H1 (cell line): ENCODE measurements around the gene FARS2. TPM values are rescaled to one million over a fixed set of nuclear protein-coding genes. Genes with fewer than 3 reads are reported as not detected.

Experiments used
- CTCF ChIA-PET: fragments of 300-600 bp; sonication (Branson Sonifier 250); formaldehyde crosslinking; loops from one replicate; lab custom pipeline; 2021; ENCODE audit not compliant: partially characterized antibody; lab: Charles Lee
- POLR2A ChIA-PET: fragments of 300-600 bp; sonication (Branson Sonifier 250); formaldehyde crosslinking; loops from one replicate; lab custom pipeline; 2021; ENCODE audit warnings: inconsistent platforms; ENCODE audit not compliant: partially characterized antibody; lab: Charles Lee
- DNase-seq, 2 experiments: peaks; one replicate each; pipeline versions ENCODE4 v3.0.0 to v3.0.0-alpha.2; 2010 to 2022; ENCODE audit warnings: low spot score in 2 of 2, low read depth in 1 of 2, mixed read lengths in 1 of 2
- FAIRE-seq: peaks from 2 replicates; lab custom pipeline; 2011; peaks lifted over from hg19 to GRCh38; lab: Jason Lieb, UNC
- H2AFZ ChIP-seq: 2 replicates; pipeline ENCODE4 v1.8.1; 2012; ENCODE audit warnings: low read length, inconsistent platforms
- H2AK5ac ChIP-seq: 2 replicates; pipeline ENCODE4 v1.6.1; 2013; ENCODE audit warnings: low read depth, low read length
- H2BK120ac ChIP-seq: replicated peaks from 2 replicates; pipeline ENCODE3; 2013; ENCODE audit warnings: low read depth, low read length, inconsistent platforms
- H2BK12ac ChIP-seq: 2 replicates; pipeline ENCODE4 v1.6.1; 2013; ENCODE audit warnings: low read depth, low read length
- H2BK15ac ChIP-seq: 2 replicates; pipeline ENCODE4 v1.6.1; 2013; ENCODE audit warnings: low read length
- H2BK20ac ChIP-seq: 2 replicates; pipeline ENCODE4 v1.6.1; 2013; ENCODE audit warnings: low read length
- H2BK5ac ChIP-seq: 2 replicates; pipeline ENCODE4 v1.6.1; 2013; ENCODE audit warnings: low read depth, low read length
- H3K14ac ChIP-seq: 2 replicates; pipeline ENCODE4 v1.6.1; 2013; ENCODE audit warnings: inconsistent platforms; ENCODE audit not compliant: insufficient read length
- H3K18ac ChIP-seq: 2 replicates; pipeline ENCODE4 v1.6.1; 2013; ENCODE audit warnings: low read length; ENCODE audit errors: extremely low read depth
- H3K23ac ChIP-seq: 2 replicates; pipeline ENCODE4 v1.6.1; 2013; ENCODE audit warnings: inconsistent platforms; ENCODE audit not compliant: insufficient read length
- H3K23me2 ChIP-seq: 2 replicates; pipeline ENCODE4 v1.6.1; 2013; ENCODE audit warnings: low read depth, low read length
- H3K27ac ChIP-seq: 2 replicates; pipeline ENCODE4 v1.6.1; 2011; ENCODE audit warnings: low read depth, low read length, inconsistent platforms
- H3K27me3 ChIP-seq, 4 experiments: replicated peaks in 1 of 4; 1 replicate in 1 of 4; 2 replicates in 3 of 4; pipeline versions ENCODE4 v1.6.1 to v1.8.1; 2011 to 2013; ENCODE audit warnings: low read length in 3 of 4, mild to moderate bottlenecking in 3 of 4, inconsistent platforms in 2 of 4, mixed read lengths in 2 of 4, moderate library complexity in 1 of 4; ENCODE audit not compliant: control insufficient read depth in 3 of 4, insufficient read depth in 3 of 4; ENCODE audit errors: extremely low read depth in 1 of 4
- H3K36me3 ChIP-seq, 4 experiments: 2 replicates each; pipeline versions ENCODE4 v1.6.1 to v1.8.1; 2011 to 2013; ENCODE audit warnings: mild to moderate bottlenecking in 4 of 4, low read length in 3 of 4, moderate library complexity in 2 of 4, control low read depth in 1 of 4, inconsistent platforms in 1 of 4; ENCODE audit not compliant: insufficient read depth in 4 of 4, control insufficient read depth in 2 of 4
- H3K4ac ChIP-seq: replicated peaks from 2 replicates; pipeline ENCODE3; 2013; ENCODE audit warnings: low read length, low read depth, mixed read lengths, inconsistent platforms; ENCODE audit not compliant: insufficient read length
- H3K4me1 ChIP-seq, 4 experiments: replicated peaks in 1 of 4; 1 replicate in 1 of 4; 2 replicates in 3 of 4; pipeline versions ENCODE4 v1.6.1 to v1.8.1; 2011 to 2013; ENCODE audit warnings: low read length in 3 of 4, inconsistent platforms in 2 of 4, mixed read lengths in 1 of 4; ENCODE audit not compliant: insufficient read depth in 4 of 4, control insufficient read depth in 3 of 4
- H3K4me2 ChIP-seq, 2 experiments: 2 replicates each; pipeline versions ENCODE4 v1.6.1 to v1.8.1; 2011 to 2013; ENCODE audit warnings: low read depth in 2 of 2, low read length in 2 of 2, control low read depth in 1 of 2, inconsistent platforms in 1 of 2, mild to moderate bottlenecking in 1 of 2; ENCODE audit not compliant: insufficient read depth in 1 of 2
- H3K4me3 ChIP-seq, 4 experiments: fragments of 200-600, 300-600 bp in 1 of 4; sonication (generic), shearing (Covaris generic), sonication (Bioruptor Twin) in 1 of 4; 2 replicates each; pipeline versions ENCODE4 v1.5.1 to v1.8.1; 2011 to 2016; ENCODE audit warnings: low read length in 4 of 4, low read depth in 3 of 4, control low read depth in 2 of 4, inconsistent platforms in 2 of 4, mild to moderate bottlenecking in 2 of 4, mixed read lengths in 1 of 4, moderate library complexity in 1 of 4; ENCODE audit not compliant: insufficient read depth in 2 of 4; ENCODE audit errors: extremely low read depth in 1 of 4
- H3K56ac ChIP-seq: replicated peaks from 2 replicates; pipeline ENCODE3; 2013; ENCODE audit warnings: low read depth, mild to moderate bottlenecking, mixed read lengths, low read length, inconsistent platforms; ENCODE audit not compliant: insufficient read length
- H3K79me1 ChIP-seq: 2 replicates; pipeline ENCODE4 v1.6.1; 2013; ENCODE audit warnings: low read depth, low read length, control low read depth
- H3K79me2 ChIP-seq, 2 experiments: 2 replicates each; pipeline versions ENCODE4 v1.6.1 to v1.8.1; 2012 to 2013; ENCODE audit warnings: low read length in 2 of 2, mild to moderate bottlenecking in 2 of 2, inconsistent platforms in 1 of 2; ENCODE audit not compliant: insufficient read depth in 2 of 2, control insufficient read depth in 1 of 2
- H3K9ac ChIP-seq, 4 experiments: replicated peaks in 1 of 4; 1 replicate in 1 of 4; 2 replicates in 3 of 4; pipeline versions ENCODE4 v1.6.1 to v1.8.1; 2011 to 2013; ENCODE audit warnings: low read depth in 3 of 4, low read length in 3 of 4, control low read depth in 2 of 4, mild to moderate bottlenecking in 2 of 4, moderate library complexity in 2 of 4, inconsistent platforms in 1 of 4; ENCODE audit errors: extremely low read depth in 1 of 4
- H3K9me3 ChIP-seq, 2 experiments: 2 replicates each; pipeline versions ENCODE4 v1.6.1 to v1.8.1; 2012 to 2013; ENCODE audit warnings: mild to moderate bottlenecking in 2 of 2, moderate library complexity in 2 of 2, control low read depth in 1 of 2, inconsistent platforms in 1 of 2, low read depth in 1 of 2, low read length in 1 of 2, mixed read lengths in 1 of 2; ENCODE audit not compliant: insufficient read depth in 2 of 2
- H4K20me1 ChIP-seq, 2 experiments: replicated peaks in 1 of 2; 2 replicates each; pipeline versions ENCODE3 to v1.8.1; 2011 to 2013; ENCODE audit warnings: inconsistent platforms in 2 of 2, low read length in 2 of 2, mild to moderate bottlenecking in 1 of 2; ENCODE audit not compliant: insufficient read depth in 2 of 2, control insufficient read depth in 1 of 2
- H4K5ac ChIP-seq: 2 replicates; pipeline ENCODE4 v1.6.1; 2013; ENCODE audit warnings: low read length, low read depth, mixed read lengths, inconsistent platforms; ENCODE audit not compliant: insufficient read length
- H4K8ac ChIP-seq: 2 replicates; pipeline ENCODE4 v1.8.0; 2013; ENCODE audit warnings: mild to moderate bottlenecking, moderate library complexity, low read length, inconsistent platforms; ENCODE audit not compliant: insufficient read depth; ENCODE audit errors: extremely low read depth
- H4K91ac ChIP-seq: replicated peaks from 2 replicates; pipeline ENCODE3; 2013; ENCODE audit warnings: low read length, mixed read lengths, inconsistent platforms; ENCODE audit not compliant: insufficient read length
- BCL11A ChIP-seq, 2 experiments: IDR thresholded peaks; one replicate each; pipeline ENCODE4 v1.6.1; 2011; ENCODE audit warnings: low read depth in 2 of 2, low read length in 2 of 2, mild to moderate bottlenecking in 2 of 2
- CBX8 ChIP-seq: fragments of 300-800, 300-1000 bp; sonication (generic); IDR thresholded peaks from 2 replicates; pipeline ENCODE4 v1.7.1; 2016; ENCODE audit warnings: low read depth, low read length, borderline replicate concordance
- CHD1 ChIP-seq: IDR thresholded peaks from 2 replicates; pipeline ENCODE4 v1.6.1; 2012; ENCODE audit warnings: low read depth, low read length, improper control_type of control experiment
- CREB1 ChIP-seq: IDR thresholded peaks from 2 replicates; pipeline ENCODE4 v1.6.1; 2012; ENCODE audit warnings: inconsistent platforms
- HDAC2 ChIP-seq, 2 experiments: fragments of 300-600 bp in 1 of 2; sonication (generic) in 1 of 2; IDR thresholded peaks; 2 replicates each; pipeline ENCODE4 v1.6.1; 2011 to 2012; ENCODE audit warnings: low read depth in 2 of 2, low read length in 2 of 2, mild to moderate bottlenecking in 2 of 2, moderate library complexity in 2 of 2, borderline replicate concordance in 1 of 2, inconsistent platforms in 1 of 2
- NANOG ChIP-seq: IDR thresholded peaks from 2 replicates; pipeline ENCODE4 v1.6.1; 2011; ENCODE audit warnings: low read length, low read depth, mild to moderate bottlenecking, inconsistent platforms; ENCODE audit not compliant: insufficient read depth, poor library complexity, severe bottlenecking
- POLR2A ChIP-seq, 2 experiments: IDR thresholded peaks; 1 replicate in 1 of 2; 2 replicates in 1 of 2; pipeline ENCODE4 v1.6.1; 2011; ENCODE audit warnings: low read depth in 2 of 2, low read length in 2 of 2, mild to moderate bottlenecking in 2 of 2; ENCODE audit errors: control extremely low read depth in 1 of 2
- RAD21 ChIP-seq, 2 experiments: IDR thresholded peaks in 1 of 2; conservative IDR thresholded peaks in 1 of 2; 2 replicates each; pipeline ENCODE4 v1.6.1; 2011; ENCODE audit warnings: low read depth in 2 of 2, low read length in 2 of 2, improper control_type of control experiment in 1 of 2, inconsistent platforms in 1 of 2, mild to moderate bottlenecking in 1 of 2, moderate library complexity in 1 of 2
- SIX5 ChIP-seq: IDR thresholded peaks from 2 replicates; pipeline ENCODE4 v1.6.1; 2011; ENCODE audit warnings: mild to moderate bottlenecking, low read depth, low read length
- SP2 ChIP-seq: IDR thresholded peaks from 2 replicates; pipeline ENCODE4 v1.6.1; 2012; ENCODE audit warnings: mild to moderate bottlenecking, low read length, inconsistent platforms
- SUZ12 ChIP-seq: fragments of 200-600 bp; sonication (generic); IDR thresholded peaks from 2 replicates; pipeline ENCODE4 v1.6.1; 2012; ENCODE audit warnings: mild to moderate bottlenecking, inconsistent platforms, low read length, moderate library complexity, mixed read lengths
- TCF12 ChIP-seq: IDR thresholded peaks from 2 replicates; pipeline ENCODE4 v1.6.1; 2011; ENCODE audit warnings: low read depth, mild to moderate bottlenecking, low read length
- WGBS, 2 experiments: shearing (Covaris generic) in 1 of 2; methylation state at CpG; one replicate each; pipeline versions ENCODE4 v1.1.6 to v1.1.7; 2013 to 2015; ENCODE audit warnings: low lambda C conversion rate in 2 of 2, mixed read lengths in 2 of 2, inconsistent platforms in 1 of 2, low coverage in 1 of 2, missing lambda C conversion rate in 1 of 2; ENCODE audit not compliant: insufficient replicate concordance in 2 of 2, insufficient coverage in 1 of 2, insufficient read length in 1 of 2; ENCODE audit errors: extremely low coverage in 1 of 2, missing lambda C conversion rate in 1 of 2; 5-methylcytosine and 5-hydroxymethylcytosine counted together
- polyA plus RNA-seq, 7 experiments: library from polyadenylated mRNA; depleted of rRNA in 3 of 7; stranded (reverse) in 5 of 7; unstranded in 2 of 7; fragments of >200 nt in 5 of 7; fragments of 200-250 nt in 2 of 7; gene quantifications; 1 replicate in 5 of 7; 2 replicates in 1 of 7; 4 replicates in 1 of 7; pipeline versions ENCODE4 v1.2.1 to v1.2.3, GENCODE V29; 2011 to 2013; ENCODE audit warnings: missing spikeins in 2 of 7, mixed read lengths in 2 of 7
- total RNA-seq: library from RNA; stranded (reverse); fragmentation: NEBNext Ultra II Directional; extraction: Animal tissue kit (Norgen Biotek cat#: 25700); gene quantifications from 2 replicates; pipeline ENCODE4 v1.2.1, GENCODE V29; 2021
- TF ChIP-seq, protein P1 (sequence below): IDR thresholded peaks from 2 replicates; pipeline ENCODE4 v1.6.1; 2011; ENCODE audit warnings: low read length, improper control_type of control experiment

The FARS2 gene
- total and polyA plus RNA-seq, 2 of the 8 experiments (the other 6 are each of a cell fraction or from before 2014, with no cell fraction given): 11.7 to 14.4 TPM

DNA sequence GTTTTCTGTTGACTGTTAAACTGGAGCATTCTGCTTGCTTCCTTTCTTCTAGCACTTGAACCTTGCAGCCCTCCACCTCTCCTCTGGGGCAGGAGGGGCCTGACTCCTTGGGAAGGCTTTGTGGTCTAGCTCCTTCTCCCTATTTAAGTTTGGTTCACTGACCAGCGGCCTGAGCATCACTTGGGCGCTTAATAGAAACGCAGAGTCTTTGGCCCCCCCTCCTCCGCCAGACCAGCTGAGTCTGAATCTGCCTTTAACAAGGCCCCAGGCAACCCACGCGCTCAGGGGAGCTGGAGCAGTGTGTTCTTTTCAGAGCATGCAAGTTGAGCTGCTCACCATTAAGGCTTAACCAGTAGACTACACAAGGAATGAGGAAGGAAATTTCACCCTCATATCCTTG lies 519.7 kb downstream of the FARS2 start:
- H3K4me2 ChIP-seq: no peak overlapping the region
- no peaks in the 10 kb centered on the region for H3K79me2 ChIP-seq
- H3K4ac ChIP-seq: no peak overlapping the region
- no peak overlapping the region for H3K56ac ChIP-seq
- H2AK5ac ChIP-seq: no peak overlapping the region
- POLR2A ChIA-PET: no interaction called here
- no peak overlapping the region for H3K27ac ChIP-seq
- H3K27me3 ChIP-seq: no peaks in the 10 kb centered on the region
- no peak overlapping the region for H4K8ac ChIP-seq
- no peak overlapping the region for H2BK12ac ChIP-seq
- H3K23ac ChIP-seq: no peak overlapping the region
- H2BK15ac ChIP-seq: no peak overlapping the region
- H3K9ac ChIP-seq: no peak overlapping the region
- H3K14ac ChIP-seq: no peak overlapping the region
- H3K36me3 ChIP-seq: no peaks in the 10 kb centered on the region
- H3K79me1 ChIP-seq: no peaks in the 10 kb centered on the region
- H3K4me1 ChIP-seq: peaks cover 1 to 9% (median 5%) of the 10 kb centered on the region in 4 experiments; a peak in 5 of 7 replicates
- DNase-seq: no peak
- H4K20me1 ChIP-seq: no peaks in the 10 kb centered on the region
- H3K18ac ChIP-seq: no peak overlapping the region
- FAIRE-seq: no peak
- no peak overlapping the region for H4K91ac ChIP-seq
- H4K5ac ChIP-seq: no peak overlapping the region
- CTCF ChIA-PET: interaction anchor here (1.4 kb wide), 1 partner anchor 38 kb away, joined by 3 read pairs; no protein-coding TSS in a partner anchor
- H2BK5ac ChIP-seq: no peak overlapping the region
- no peak overlapping the region for H3K4me3 ChIP-seq
- H2AFZ ChIP-seq: no peak overlapping the region
- H2BK120ac ChIP-seq: no peak overlapping the region
- no peaks in the 10 kb centered on the region for H3K9me3 ChIP-seq
- no peaks in the 10 kb centered on the region for H3K23me2 ChIP-seq
- 97% methylated on average over 5 of the region's 6 CpGs; no CpG with 5 or more reads in 1 of the 2 experiments for WGBS, 2 experiments
- TF ChIP-seq POLR2A (IDR thresholded peaks at IDR 0.05; ENCODE audit: control extremely low read depth in 1 of 2, low read depth in 2 of 2, low read length in 2 of 2) (no peak), TCF12 (no peak), SUZ12 (no peak), HDAC2 (IDR thresholded peaks at IDR 0.05; ENCODE audit: borderline replicate concordance in 1 of 2, low read depth in 2 of 2, low read length in 2 of 2) (no peak), NANOG (no peak), SP2 (no peak), RAD21 (IDR thresholded peaks at IDR 0.05 in 1 of 2, conservative IDR thresholded peaks at IDR 0.05 in 1 of 2; ENCODE audit: low read depth in 2 of 2, low read length in 2 of 2) (no peak), CHD1 (no peak), SIX5 (no peak), CBX8 (no peak), BCL11A (IDR thresholded peaks at IDR 0.05; ENCODE audit: low read depth in 2 of 2, low read length in 2 of 2) (no peak), CREB1 (no peak)
- TF ChIP-seq, protein P1, sequence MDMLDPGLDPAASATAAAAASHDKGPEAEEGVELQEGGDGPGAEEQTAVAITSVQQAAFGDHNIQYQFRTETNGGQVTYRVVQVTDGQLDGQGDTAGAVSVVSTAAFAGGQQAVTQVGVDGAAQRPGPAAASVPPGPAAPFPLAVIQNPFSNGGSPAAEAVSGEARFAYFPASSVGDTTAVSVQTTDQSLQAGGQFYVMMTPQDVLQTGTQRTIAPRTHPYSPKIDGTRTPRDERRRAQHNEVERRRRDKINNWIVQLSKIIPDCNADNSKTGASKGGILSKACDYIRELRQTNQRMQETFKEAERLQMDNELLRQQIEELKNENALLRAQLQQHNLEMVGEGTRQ: no peak
- H2BK20ac ChIP-seq: no peak overlapping the region
